CD14-positive monocyte (primary cell): ENCODE data around the gene KRT86. TPM values are rescaled to one million over a fixed set of nuclear protein-coding genes. Genes with fewer than 3 reads are reported as not detected.

Source experiments
- DNase-seq, 3 donors: peaks; one replicate each; pipeline ENCODE4 v3.0.0-alpha.2; 2011 to 2022
- H2AFZ ChIP-seq: 2 replicates; pipeline ENCODE4 v1.6.0; 2012; ENCODE audit warnings: mild to moderate bottlenecking, low read depth, low read length, inconsistent platforms; ENCODE audit not compliant: insufficient read depth, poor library complexity, severe bottlenecking
- H3K27ac ChIP-seq, 2 donors: 1 replicate in 1 of 2; 2 replicates in 1 of 2; pipeline ENCODE4 v1.5.1; 2012 to 2013; ENCODE audit warnings: low read length in 2 of 2, control low read depth in 1 of 2, inconsistent platforms in 1 of 2, low read depth in 1 of 2, mild to moderate bottlenecking in 1 of 2
- H3K27me3 ChIP-seq, 2 donors: one replicate each; pipeline versions ENCODE4 v1.6.0 to v1.6.1; 2011 to 2013; ENCODE audit warnings: low read length in 2 of 2; ENCODE audit not compliant: control insufficient read depth in 2 of 2, insufficient read depth in 2 of 2
- H3K36me3 ChIP-seq, 2 donors: replicated peaks in 1 of 2; 1 replicate in 1 of 2; 2 replicates in 1 of 2; pipeline versions ENCODE4 v1.5.1 to v1.6.1; 2012 to 2013; ENCODE audit warnings: low read length in 2 of 2, control low read depth in 1 of 2, inconsistent platforms in 1 of 2, mild to moderate bottlenecking in 1 of 2; ENCODE audit not compliant: insufficient read depth in 2 of 2, control insufficient read depth in 1 of 2
- H3K4me1 ChIP-seq, 2 donors: 1 replicate in 1 of 2; 2 replicates in 1 of 2; pipeline versions ENCODE4 v1.5.1 to v1.6.1; 2012 to 2013; ENCODE audit warnings: low read length in 2 of 2, control low read depth in 1 of 2, inconsistent platforms in 1 of 2, mild to moderate bottlenecking in 1 of 2, moderate library complexity in 1 of 2; ENCODE audit not compliant: insufficient read depth in 2 of 2, control insufficient read depth in 1 of 2
- H3K4me2 ChIP-seq: replicated peaks from 2 replicates; pipeline ENCODE3; 2012; ENCODE audit warnings: low read length, moderate library complexity, mild to moderate bottlenecking; ENCODE audit not compliant: poor library complexity, severe bottlenecking; ENCODE audit errors: extremely low read depth
- H3K4me3 ChIP-seq, 3 experiments: fragments of 200-600 bp in 1 of 3; sonication (generic) in 1 of 3; replicated peaks in 1 of 3; 1 replicate in 2 of 3; 2 replicates in 1 of 3; pipeline ENCODE4 v1.5.1; 2011 to 2013; ENCODE audit warnings: low read length in 3 of 3, mild to moderate bottlenecking in 3 of 3, control low read depth in 2 of 3, low read depth in 2 of 3, inconsistent platforms in 1 of 3, moderate library complexity in 1 of 3
- H3K79me2 ChIP-seq: 2 replicates; pipeline ENCODE4 v1.6.0; 2012; ENCODE audit warnings: mild to moderate bottlenecking, control low read depth, inconsistent platforms, low read length, moderate library complexity; ENCODE audit not compliant: insufficient read depth
- H3K9ac ChIP-seq: 2 replicates; pipeline ENCODE4 v1.6.0; 2017; ENCODE audit warnings: low read length, mild to moderate bottlenecking; ENCODE audit not compliant: insufficient read depth, poor library complexity, severe bottlenecking
- H3K9me3 ChIP-seq, 2 donors: replicated peaks in 1 of 2; 1 replicate in 1 of 2; 2 replicates in 1 of 2; pipeline versions ENCODE4 v1.5.1 to v1.6.1; 2012 to 2013; ENCODE audit warnings: low read length in 2 of 2, control low read depth in 1 of 2; ENCODE audit not compliant: control insufficient read depth in 1 of 2, insufficient read depth in 1 of 2
- H4K20me1 ChIP-seq: 2 replicates; pipeline ENCODE4 v1.6.0; 2012; ENCODE audit warnings: mild to moderate bottlenecking, low read length, control low read depth, moderate library complexity; ENCODE audit not compliant: insufficient read depth
- H3K27ac Mint-ChIP-seq, 7 donors: one replicate each; pipeline ENCODE4 v1.8.0; 2020; ENCODE audit warnings: mild to moderate bottlenecking in 7 of 7, mixed read lengths in 7 of 7, moderate library complexity in 6 of 7, inconsistent platforms in 2 of 7
- H3K27me3 Mint-ChIP-seq, 3 donors: one replicate each; pipeline ENCODE4 v1.8.0; 2021 to 2022; ENCODE audit warnings: low read depth in 3 of 3, mild to moderate bottlenecking in 3 of 3, mixed read lengths in 3 of 3, moderate library complexity in 3 of 3, inconsistent platforms in 1 of 3
- H3K36me3 Mint-ChIP-seq, 2 donors: one replicate each; pipeline ENCODE4 v1.8.0; 2020; ENCODE audit warnings: mixed read lengths in 2 of 2, inconsistent platforms in 1 of 2, mild to moderate bottlenecking in 1 of 2
- H3K4me1 Mint-ChIP-seq: one replicate; pipeline ENCODE4 v1.8.0; 2020; ENCODE audit warnings: mild to moderate bottlenecking, mixed read lengths
- H3K4me3 Mint-ChIP-seq, 2 donors: one replicate each; pipeline ENCODE4 v1.8.0; 2020; ENCODE audit warnings: mild to moderate bottlenecking in 2 of 2, mixed read lengths in 2 of 2, moderate library complexity in 1 of 2
- H3K9me3 Mint-ChIP-seq, 7 donors: one replicate each; pipeline ENCODE4 v1.8.0; 2020 to 2022; ENCODE audit warnings: mixed read lengths in 7 of 7, mild to moderate bottlenecking in 6 of 7, moderate library complexity in 6 of 7, inconsistent platforms in 2 of 7
- WGBS: methylation state at CpG from one replicate; pipeline ENCODE4 v1.1.5; 2013; ENCODE audit warnings: missing lambda C conversion rate; ENCODE audit not compliant: insufficient coverage; 5-methylcytosine and 5-hydroxymethylcytosine counted together
- intact Hi-C, 2 donors: fragments of 100-400 bp; cut with micrococcal nuclease; formaldehyde crosslinking; loops; one replicate each; pipeline versions ENCODE4 v1.15.0 to v1.15.1; 2023
- polyA plus RNA-seq, 3 donors: library from polyadenylated mRNA; depleted of rRNA in 1 of 3; unstranded in 2 of 3; stranded (reverse) in 1 of 3; fragments of 300-500 nt in 2 of 3; fragments of >200 nt in 1 of 3; fragmentation: Illumina TruSeq in 2 of 3; gene quantifications; 1 replicate in 2 of 3; 2 replicates in 1 of 3; pipeline ENCODE4 v1.2.3, GENCODE V29; 2012 to 2021
- TF ChIP-seq, protein P1 (sequence below): fragments of 200-600 bp; IDR thresholded peaks from one replicate; pipeline ENCODE4 v1.8.0; 2022; ENCODE audit warnings: antibody characterized with exemption, mild to moderate bottlenecking

KRT86 gene
- polyA plus RNA-seq, 3 donors = not detected

DNA sequence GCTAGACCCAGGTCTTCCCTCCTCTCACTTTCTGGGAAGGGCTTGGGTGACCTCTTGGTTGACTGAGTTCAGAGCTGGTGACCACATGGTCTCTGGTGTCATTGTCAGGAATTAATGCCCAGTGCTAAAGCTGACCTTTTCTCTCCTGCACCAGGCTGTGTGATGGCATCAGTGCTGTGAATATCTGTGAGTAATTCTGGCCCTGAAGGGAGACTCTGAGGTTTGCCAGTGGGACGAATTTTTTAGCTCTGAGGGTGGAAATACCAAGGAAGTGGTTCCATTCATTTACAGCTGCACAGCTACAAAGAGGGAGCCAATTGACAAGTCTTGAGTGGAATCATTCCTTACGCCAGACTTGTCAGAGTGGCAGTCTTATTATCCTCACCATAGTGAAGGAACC, 6.2 kb upstream of the KRT86 start:
- no peak overlapping the region for H2AFZ ChIP-seq
- no peaks in the 10 kb centered on the region for H3K9me3 ChIP-seq
- H3K27me3 ChIP-seq = peaks cover 3 to 10% of the 10 kb centered on the region in 2 donors
- Mint-ChIP-seq H3K27ac (no peak overlapping the region), H3K4me1 (peaks cover 21% of the 10 kb centered on the region), H3K4me3 (no peak overlapping the region), H3K9me3 (peaks cover 0 to 3% (median 0%) of the 10 kb centered on the region in 7 donors), H3K27me3 (peaks cover 10 to 28% (median 13%) of the 10 kb centered on the region in 3 donors), H3K36me3 (no peaks in the 10 kb centered on the region)
- H3K27ac ChIP-seq = no peak overlapping the region
- H3K4me2 ChIP-seq = no peak overlapping the region
- DNase-seq = no peak
- H3K9ac ChIP-seq = no peak overlapping the region
- WGBS = 89% methylated on average over 2 of the region's 2 CpGs
- no peaks in the 10 kb centered on the region for H3K79me2 ChIP-seq
- TF ChIP-seq, protein P1, sequence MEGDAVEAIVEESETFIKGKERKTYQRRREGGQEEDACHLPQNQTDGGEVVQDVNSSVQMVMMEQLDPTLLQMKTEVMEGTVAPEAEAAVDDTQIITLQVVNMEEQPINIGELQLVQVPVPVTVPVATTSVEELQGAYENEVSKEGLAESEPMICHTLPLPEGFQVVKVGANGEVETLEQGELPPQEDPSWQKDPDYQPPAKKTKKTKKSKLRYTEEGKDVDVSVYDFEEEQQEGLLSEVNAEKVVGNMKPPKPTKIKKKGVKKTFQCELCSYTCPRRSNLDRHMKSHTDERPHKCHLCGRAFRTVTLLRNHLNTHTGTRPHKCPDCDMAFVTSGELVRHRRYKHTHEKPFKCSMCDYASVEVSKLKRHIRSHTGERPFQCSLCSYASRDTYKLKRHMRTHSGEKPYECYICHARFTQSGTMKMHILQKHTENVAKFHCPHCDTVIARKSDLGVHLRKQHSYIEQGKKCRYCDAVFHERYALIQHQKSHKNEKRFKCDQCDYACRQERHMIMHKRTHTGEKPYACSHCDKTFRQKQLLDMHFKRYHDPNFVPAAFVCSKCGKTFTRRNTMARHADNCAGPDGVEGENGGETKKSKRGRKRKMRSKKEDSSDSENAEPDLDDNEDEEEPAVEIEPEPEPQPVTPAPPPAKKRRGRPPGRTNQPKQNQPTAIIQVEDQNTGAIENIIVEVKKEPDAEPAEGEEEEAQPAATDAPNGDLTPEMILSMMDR = no peak
- no peaks in the 10 kb centered on the region for H4K20me1 ChIP-seq
- H3K36me3 ChIP-seq = no peaks in the 10 kb centered on the region
- peaks cover 11 to 27% of the 10 kb centered on the region in 2 donors for H3K4me1 ChIP-seq
- intact Hi-C loops = no loop called here
- no peak overlapping the region for H3K4me3 ChIP-seq

DNA sequence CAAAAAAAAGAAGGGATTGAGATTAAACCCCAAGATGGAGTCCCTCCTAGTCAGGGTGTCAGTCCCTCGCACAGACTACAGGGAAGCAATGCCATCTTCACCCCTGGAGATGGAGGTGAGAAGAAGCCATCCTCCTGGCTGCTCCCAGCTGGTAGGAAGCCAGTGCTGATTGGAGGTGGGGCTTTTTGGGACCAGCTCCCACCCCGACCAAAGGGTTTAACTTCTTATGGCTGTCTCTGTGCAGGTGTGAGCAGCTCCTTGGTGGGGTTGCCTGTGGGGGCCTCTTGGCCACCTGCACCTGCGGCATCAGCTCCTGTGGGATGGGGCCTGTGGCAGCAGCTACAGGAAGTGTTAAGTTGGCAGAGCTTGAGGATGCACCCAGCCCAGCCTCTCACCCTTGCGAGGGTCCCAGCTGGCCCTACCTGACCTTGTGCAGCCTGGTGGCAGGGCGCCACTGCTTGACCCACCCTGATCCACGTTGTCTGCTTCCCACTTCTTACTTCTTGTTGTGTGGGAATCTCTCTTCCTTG, 3.8 kb upstream of the KRT86 start:
- Mint-ChIP-seq H3K4me1 (peaks cover 10% of the 10 kb centered on the region), H3K36me3 (no peaks in the 10 kb centered on the region), H3K27me3 (peaks cover 14 to 28% (median 15%) of the 10 kb centered on the region in 3 donors), H3K27ac (peak overlapping the region in 1 of 7 donors; percentile 13), H3K9me3 (peaks cover 0 to 2% (median 0%) of the 10 kb centered on the region in 7 donors), H3K4me3 (no peak overlapping the region)
- Histone ChIP-seq H3K27ac (no peak overlapping the region), H2AFZ (no peak overlapping the region), H3K9ac (no peak overlapping the region), H3K9me3 (no peaks in the 10 kb centered on the region), H3K4me3 (no peak overlapping the region), H3K27me3 (peaks cover 5 to 16% of the 10 kb centered on the region in 2 donors), H3K4me1 (peaks cover 9 to 20% of the 10 kb centered on the region in 2 donors), H3K79me2 (no peaks in the 10 kb centered on the region), H3K4me2 (no peak overlapping the region), H4K20me1 (no peaks in the 10 kb centered on the region), H3K36me3 (no peaks in the 10 kb centered on the region)
- 71% methylated on average over 1 of the region's 6 CpGs for WGBS
- no peak for DNase-seq
- TF ChIP-seq, protein P1 = no peak
- intact Hi-C loops = no loop called here
